Heart left ventricle (tissue), 16 donors: ENCODE results near the gene ATP1B3. TPM values are rescaled to one million over a fixed set of nuclear protein-coding genes. Genes with fewer than 3 reads are reported as not detected.
A peak's percentile ranks its signal among the peaks of the same experiment; 100 is the strongest.

Experiments used
- ATAC-seq, 4 donors: fragments of 200-7000 bp; cut with Tn5 transposase; one replicate each; pipeline ENCODE4 v1.9.1; 2020 to 2022; ENCODE audit warnings: moderate library complexity in 4 of 4, mild to moderate bottlenecking in 3 of 4, moderate number of reproducible peaks in 1 of 4
- DNase-seq, 5 donors: peaks; one replicate each; pipeline ENCODE4 v3.0.0-alpha.2; 2020
- H3K27ac ChIP-seq, 12 donors: fragments of 200-600 bp; sonication (generic) in 4 of 12; one replicate each; pipeline versions ENCODE4 v1.5.0 to v1.8.0; 2016 to 2022; ENCODE audit warnings: mild to moderate bottlenecking in 2 of 12
- H3K27me3 ChIP-seq, 9 donors: fragments of 200-600 bp; sonication (generic) in 2 of 9; one replicate each; pipeline versions ENCODE4 v1.5.1 to v1.8.0; 2016 to 2022; ENCODE audit warnings: mild to moderate bottlenecking in 3 of 9
- H3K36me3 ChIP-seq, 9 donors: fragments of 200-600 bp; sonication (generic) in 2 of 9; one replicate each; pipeline versions ENCODE4 v1.5.0 to v1.8.0; 2018 to 2022; ENCODE audit warnings: mild to moderate bottlenecking in 2 of 9
- H3K4me1 ChIP-seq, 12 donors: fragments of 200-600 bp; sonication (generic) in 4 of 12; one replicate each; pipeline versions ENCODE4 v1.5.0 to v1.8.0; 2016 to 2022; ENCODE audit warnings: mild to moderate bottlenecking in 3 of 12
- H3K4me3 ChIP-seq, 12 donors: fragments of 200-600 bp; sonication (generic) in 4 of 12; one replicate each; pipeline versions ENCODE4 v1.5.0 to v1.8.0; 2017 to 2022; ENCODE audit warnings: mild to moderate bottlenecking in 9 of 12, moderate library complexity in 4 of 12
- H3K9me3 ChIP-seq, 12 donors: fragments of 200-600 bp; sonication (generic) in 4 of 12; one replicate each; pipeline versions ENCODE4 v1.5.0 to v1.8.0; 2016 to 2022; ENCODE audit warnings: mild to moderate bottlenecking in 1 of 12
- POLR2A ChIP-seq, 2 donors: fragments of 450-650 bp; IDR thresholded peaks; one replicate each; pipeline ENCODE4 v1.6.1; 2017; ENCODE audit warnings: antibody characterized with exemption in 2 of 2, mild to moderate bottlenecking in 2 of 2, moderate library complexity in 2 of 2
- WGBS, 4 donors: extraction: QIAGEN DNeasy Blood & Tissue Kit in 2 of 4; methylation state at CpG; one replicate each; pipeline versions ENCODE4 v1.1.5 to v1.1.7; 2013 to 2018; 5-methylcytosine and 5-hydroxymethylcytosine counted together
- intact Hi-C, 10 donors: fragments of 100-400 bp; cut with DNase I; formaldehyde crosslinking; loops; one replicate each; pipeline versions ENCODE4 v1.11.1 to v1.14.2; 2022
- long read RNA-seq, 3 donors: library from polyadenylated mRNA; unstranded; transcript quantifications; one replicate each; pipeline ENCODE4 v2.0.0, GENCODE V29; 2020 to 2021
- polyA plus RNA-seq, 2 donors: library from polyadenylated mRNA; stranded (reverse); fragments of 200-250 nt; gene quantifications; one replicate each; pipeline ENCODE4 v1.2.3, GENCODE V29; 2013
- total RNA-seq, 9 donors: library from RNA; depleted of rRNA in 2 of 9; stranded (reverse); fragments of >200 nt in 2 of 9; fragmentation: NEBNext Ultra II Directional in 3 of 9; extraction: Animal tissue kit (Norgen Biotek cat#: 25700) in 3 of 9; gene quantifications; one replicate each; pipeline versions ENCODE4 v1.1.0 to v1.2.4, GENCODE V29; 2016 to 2023
- TF ChIP-seq, protein P1 (sequence below), 12 donors: fragments of 200-600 bp; sonication (generic) in 4 of 12; IDR thresholded peaks; one replicate each; pipeline versions ENCODE4 v1.5.0 to v1.8.0; 2018 to 2022; ENCODE audit warnings: antibody characterized with exemption in 12 of 12, mild to moderate bottlenecking in 5 of 12
- donor health status: ischemic (EF 13 %, LVEDD 7.1; RV severe dilation, severe dysfunction).
- donor health status: healthy with polysubstance abuse.
- donor health status: DM: no; HTN: yes; CAD: no.
- donor health status: DM: no; HTN: no; CAD: no.
- donor health status: ischemic (EF 25% LVEDD 6.9; RV normal size, moderate dysfunction).
- donor health status: ischemic (EF 25% LVEDD 5.7; RV mildly dilated, moderate dysfunction).
- donor health status: healthy.
- donor health status: DM: yes; HTN: yes; CAD: no.
- donor health status: ischemic (EF 35%, LVEDD 5.7; RV mildly dilated, moderate dysfunction).
- donor health status: nonischemic (EF 11% LVEDD 7.7; RV severe dilation, severe dysfunction).
- donor health status: DM: yes; HTN: yes; CAD: no.
- donor health status: PGD.
- donor health status: ischemic (EF 29% LVEDD 5.4; RV normal size, mild dysfunction).
- donor health status: nonischemic (EF 23%, LVEDD 6.1; RV moderate dilation, normal function).

The ATP1B3 gene
- 10 to 100 TPM; 19.1 to 78.6 (median 46.1) TPM for total RNA-seq
- polyA plus RNA-seq: 10 to 100 TPM; 30.6 to 90.0 TPM
- long read RNA-seq, donor 1, transcript ATP1B3-201 (7 exons, 1,811 nt): major isoform, 17 of 27 reads
- long read RNA-seq, donor 1, transcript ATP1B3-204 (8 exons, 1,708 nt): minor isoform, 7 of 27 reads
- long read RNA-seq, donor 1, partial matches to known transcripts: 0 of 27 reads
- long read RNA-seq, donor 1, other reads (novel, unspliced or antisense): 2 of 27 reads
- long read RNA-seq, donor 2, transcript ATP1B3-204 (8 exons, 1,708 nt): minor isoform, 51 of 276 reads
- long read RNA-seq, donor 2, transcript ATP1B3-201 (7 exons, 1,811 nt): major isoform, 213 of 276 reads
- long read RNA-seq, donor 2, partial matches to known transcripts: 2 of 276 reads
- long read RNA-seq, donor 2, other reads (novel, unspliced or antisense): 10 of 276 reads
- long read RNA-seq, donor 3, transcript ATP1B3-204 (8 exons, 1,708 nt): minor isoform, 20 of 64 reads
- long read RNA-seq, donor 3, transcript ATP1B3-201 (7 exons, 1,811 nt): major isoform, 39 of 64 reads
- long read RNA-seq, donor 3, partial matches to known transcripts: 1 of 64 reads
- long read RNA-seq, donor 3, other reads (novel, unspliced or antisense): 4 of 64 reads

DNA sequence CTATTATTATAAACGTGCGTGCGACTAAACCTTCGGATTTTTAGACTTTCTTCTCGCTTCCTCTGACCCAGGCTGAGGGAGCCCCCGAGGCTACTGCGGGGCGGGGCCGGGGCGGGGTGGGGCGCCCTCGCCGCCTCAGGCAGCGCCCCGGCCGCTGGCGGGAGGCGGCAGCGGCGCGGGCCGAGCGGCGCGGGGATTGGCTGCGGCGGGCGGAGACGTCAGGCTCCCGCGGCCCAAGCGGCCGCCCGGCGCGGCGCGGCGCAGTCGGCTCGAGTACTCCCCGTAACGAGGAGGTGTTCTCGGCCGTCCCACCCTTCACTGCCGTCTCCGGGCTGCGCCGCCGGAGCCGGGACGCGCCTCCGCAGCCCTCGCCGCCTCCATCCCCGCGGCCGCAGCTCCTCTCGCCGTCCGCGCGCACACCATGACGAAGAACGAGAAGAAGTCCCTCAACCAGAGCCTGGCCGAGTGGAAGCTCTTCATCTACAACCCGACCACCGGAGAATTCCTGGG lies at the start of gene ATP1B3:
Gene ATP1B3, plus strand, starts transcription at position 263 of the 510 bp plus-strand sequence. Its CDS starts 159 bp downstream, at position 422.
- TF ChIP-seq, protein P1, sequence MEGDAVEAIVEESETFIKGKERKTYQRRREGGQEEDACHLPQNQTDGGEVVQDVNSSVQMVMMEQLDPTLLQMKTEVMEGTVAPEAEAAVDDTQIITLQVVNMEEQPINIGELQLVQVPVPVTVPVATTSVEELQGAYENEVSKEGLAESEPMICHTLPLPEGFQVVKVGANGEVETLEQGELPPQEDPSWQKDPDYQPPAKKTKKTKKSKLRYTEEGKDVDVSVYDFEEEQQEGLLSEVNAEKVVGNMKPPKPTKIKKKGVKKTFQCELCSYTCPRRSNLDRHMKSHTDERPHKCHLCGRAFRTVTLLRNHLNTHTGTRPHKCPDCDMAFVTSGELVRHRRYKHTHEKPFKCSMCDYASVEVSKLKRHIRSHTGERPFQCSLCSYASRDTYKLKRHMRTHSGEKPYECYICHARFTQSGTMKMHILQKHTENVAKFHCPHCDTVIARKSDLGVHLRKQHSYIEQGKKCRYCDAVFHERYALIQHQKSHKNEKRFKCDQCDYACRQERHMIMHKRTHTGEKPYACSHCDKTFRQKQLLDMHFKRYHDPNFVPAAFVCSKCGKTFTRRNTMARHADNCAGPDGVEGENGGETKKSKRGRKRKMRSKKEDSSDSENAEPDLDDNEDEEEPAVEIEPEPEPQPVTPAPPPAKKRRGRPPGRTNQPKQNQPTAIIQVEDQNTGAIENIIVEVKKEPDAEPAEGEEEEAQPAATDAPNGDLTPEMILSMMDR (IDR thresholded peaks at IDR 0.05): no peak
- TF ChIP-seq POLR2A (IDR thresholded peaks at IDR 0.05): peak; percentile 38 to 94
- Histone ChIP-seq H3K36me3 (no peaks in the 10 kb centered on the region), H3K27ac (peak within 1 kb of the TSS; percentile 94 to 100 (median 99)), H3K4me1 (peaks cover 6 to 43% (median 19%) of the 10 kb centered on the region in 12 donors), H3K9me3 (no peaks in the 10 kb centered on the region), H3K4me3 (peak within 1 kb of the TSS; percentile 72 to 99 (median 92)), H3K27me3 (no peaks in the 10 kb centered on the region)
- ATAC-seq: peak; percentile 75 to 95 (median 87)
- DNase-seq: peak; percentile 87 to 93 (median 90)
- WGBS, 4 donors: 0 to 1% (median 0%) methylated on average over 14 to 69 of the region's 69 CpGs
- intact Hi-C loops: loop anchor here in 9 of 10 donors (1.0 to 10.0 kb wide), 7 partner anchors 36 to 302 kb away; partner anchors contain the start of gene RNF7 (in 6 of the 9)

DNA sequence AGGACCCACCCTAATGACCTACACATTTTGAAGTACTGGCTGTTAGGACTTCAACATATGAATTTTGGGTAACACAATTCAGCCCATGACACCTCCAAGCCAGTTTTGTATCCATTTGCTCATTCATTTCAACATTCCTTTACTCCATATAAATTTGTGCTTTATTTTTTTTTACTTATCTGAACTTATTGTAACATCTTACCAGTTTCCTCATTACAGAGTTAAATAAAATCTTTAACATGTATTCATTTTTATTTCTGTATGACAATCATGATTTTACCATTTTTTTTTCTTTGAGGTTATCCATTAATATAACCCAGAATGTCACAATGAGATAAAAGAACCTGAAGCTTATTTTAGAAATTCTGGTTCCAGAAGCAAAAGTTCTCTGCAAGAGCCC lies 48.0 kb upstream of the ATP1B3 start:
- TF ChIP-seq POLR2A (IDR thresholded peaks at IDR 0.05): no peak
- TF ChIP-seq, protein P1 (IDR thresholded peaks at IDR 0.05): no peak
- ATAC-seq (no peak), DNase-seq (no peak)
- H3K4me3 ChIP-seq: no peak overlapping the region
- intact Hi-C loops: no loop called here
- H3K4me1 ChIP-seq: peaks cover 0 to 9% (median 5%) of the 10 kb centered on the region in 12 donors
- no peak overlapping the region for H3K27ac ChIP-seq
- H3K27me3 ChIP-seq: no peaks in the 10 kb centered on the region
- H3K9me3 ChIP-seq: no peaks in the 10 kb centered on the region
- no peaks in the 10 kb centered on the region for H3K36me3 ChIP-seq

DNA sequence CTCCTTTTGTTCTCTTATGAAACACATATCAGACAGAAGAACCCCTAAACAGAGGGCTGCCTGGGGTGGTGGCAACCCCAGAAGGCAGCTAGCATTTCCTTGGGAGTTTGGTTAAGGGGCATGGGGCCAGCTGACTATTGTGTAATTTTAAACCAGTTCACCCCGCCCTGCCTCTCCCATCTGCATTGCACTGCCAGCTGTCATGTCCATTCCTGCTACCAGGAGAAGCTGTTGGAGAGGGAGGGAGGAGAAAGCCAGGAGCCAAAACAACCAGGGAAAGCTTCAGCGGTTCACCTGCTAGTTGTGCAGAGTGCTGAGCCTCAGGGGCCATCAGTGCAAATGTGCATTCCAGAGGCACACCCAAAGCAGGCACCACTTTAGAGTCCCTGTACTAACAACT lies 47.6 kb upstream of the ATP1B3 start:
- Histone ChIP-seq H3K9me3 (no peaks in the 10 kb centered on the region), H3K4me1 (peaks cover 0 to 9% (median 5%) of the 10 kb centered on the region in 12 donors), H3K27ac (no peak overlapping the region), H3K36me3 (no peaks in the 10 kb centered on the region), H3K4me3 (no peak overlapping the region), H3K27me3 (no peaks in the 10 kb centered on the region)
- DNase-seq (peak in 2 of 5 donors; percentile 45 to 53), ATAC-seq (peak; percentile 51 to 78 (median 75))
- intact Hi-C loops: no loop called here
- WGBS, 4 donors: 9 to 32% (median 19%) methylated on average over 2 of the region's 2 CpGs
- no peak for TF ChIP-seq POLR2A (IDR thresholded peaks at IDR 0.05)
- TF ChIP-seq, protein P1 (IDR thresholded peaks at IDR 0.05): no peak

DNA sequence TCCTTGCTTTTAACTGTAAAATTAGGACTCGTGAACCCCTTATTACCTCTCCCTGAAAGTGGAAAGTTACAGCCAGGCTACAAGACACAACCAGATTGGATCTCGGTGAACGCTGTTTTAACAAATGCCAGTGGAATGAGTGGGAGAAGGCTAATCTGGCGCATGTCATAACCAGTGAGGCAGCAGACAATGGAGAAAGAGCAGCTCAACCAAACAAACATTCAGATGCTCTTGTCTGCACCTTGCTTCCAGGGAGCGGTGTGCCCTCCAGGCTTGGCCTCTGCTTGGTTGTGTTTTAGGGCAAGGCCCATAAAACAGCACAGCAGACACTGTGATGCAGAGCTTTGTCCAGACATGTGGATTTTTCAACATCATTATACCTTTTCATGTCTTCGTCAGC lies 45.9 kb upstream of the ATP1B3 start:
- Histone ChIP-seq H3K4me1 (peaks cover 0 to 9% (median 5%) of the 10 kb centered on the region in 12 donors), H3K27ac (no peak overlapping the region), H3K27me3 (no peaks in the 10 kb centered on the region), H3K36me3 (no peaks in the 10 kb centered on the region), H3K4me3 (no peak overlapping the region), H3K9me3 (no peaks in the 10 kb centered on the region)
- no peak for DNase-seq
- intact Hi-C loops: no loop called here
- 80 to 88% (median 85%) methylated on average over 6 of the region's 6 CpGs for WGBS, 4 donors
- TF ChIP-seq POLR2A (IDR thresholded peaks at IDR 0.05): no peak
- TF ChIP-seq, protein P1 (IDR thresholded peaks at IDR 0.05): no peak
- ATAC-seq: no peak
